ENCODE measurements around the gene PIM3.
A peak's percentile ranks its signal among the peaks of the same experiment; 100 is the strongest.
"Not testable (repeated sequence)": the region's sequence is repeated elsewhere in the genome, so short reads cannot be mapped to it uniquely, and the experiment has no call there.

PIM3 gene

GRCh38 chr22:49969751-49970527 lies 9.4 kb downstream of the PIM3 start:
- Mint-ChIP-seq H3K4me3 (no peak overlapping the region), H3K27me3 (no peaks in the 10 kb centered on the region), H3K9me3 (no peaks in the 10 kb centered on the region), H3K4me1 (ENCODE audit: low read depth) (peaks cover 40% of the 10 kb centered on the region), H3K36me3 (ENCODE audit: low read depth) (peaks cover 9% of the 10 kb centered on the region), H3K27ac (peak overlapping the region; percentile 97)
- peak; percentile 44 for DNase-seq

DNA sequence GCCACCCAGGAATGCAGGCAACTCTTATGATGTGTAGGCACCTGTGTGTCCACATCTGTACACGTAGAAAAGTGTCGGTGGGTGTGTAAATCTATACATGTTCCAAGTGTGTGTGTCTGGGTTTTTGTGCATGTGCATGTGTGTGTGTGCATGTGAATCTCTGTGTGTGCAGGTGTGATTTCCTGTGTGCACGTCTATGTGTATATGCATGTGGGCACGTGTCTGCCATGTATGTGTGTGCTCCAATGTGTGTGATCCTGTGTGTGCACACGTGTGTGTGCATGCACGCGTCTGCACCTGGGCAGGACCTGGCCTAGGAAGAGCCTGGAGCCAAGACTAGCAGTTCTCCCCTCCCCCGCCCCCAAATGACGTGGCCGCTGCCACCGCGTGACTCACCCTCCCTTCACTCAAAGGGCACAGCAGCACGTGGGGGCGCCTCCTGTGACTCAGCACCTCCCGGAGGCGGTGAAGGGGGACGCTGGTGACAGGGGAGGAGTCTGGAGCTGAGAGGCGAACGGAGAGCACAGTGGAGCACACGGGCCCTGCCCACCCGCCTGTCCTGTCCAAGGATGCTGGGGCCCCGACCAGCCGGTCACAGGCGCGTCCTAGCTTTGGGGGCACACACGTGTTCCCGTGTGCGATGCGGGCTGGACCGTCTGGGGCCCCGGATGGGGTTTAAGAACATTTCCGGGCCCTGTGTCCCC lies 10.1 kb downstream of the PIM3 start:
- DNase-seq: peak; percentile 95
- Mint-ChIP-seq H3K27ac (peak overlapping the region; percentile 97), H3K9me3 (no peaks in the 10 kb centered on the region), H3K27me3 (no peaks in the 10 kb centered on the region), H3K4me1 (ENCODE audit: low read depth) (peaks cover 43% of the 10 kb centered on the region), H3K36me3 (ENCODE audit: low read depth) (peaks cover 5% of the 10 kb centered on the region), H3K4me3 (no peak overlapping the region)

GRCh38 chr22:49971232-49972162 lies 10.9 kb downstream of the PIM3 start:
- DNase-seq: no peak
- H3K9me3 Mint-ChIP-seq: no peaks in the 10 kb centered on the region
- H3K27ac Mint-ChIP-seq: peak overlapping the region; percentile 97
- peaks cover 4% of the 10 kb centered on the region for H3K36me3 Mint-ChIP-seq (ENCODE audit: low read depth)
- H3K4me1 Mint-ChIP-seq (ENCODE audit: low read depth): peaks cover 43% of the 10 kb centered on the region
- H3K4me3 Mint-ChIP-seq: no peak overlapping the region
- no peaks in the 10 kb centered on the region for H3K27me3 Mint-ChIP-seq

GRCh38 chr22:49972163-49973017 lies 11.8 kb downstream of the PIM3 start:
- Mint-ChIP-seq H3K36me3 (ENCODE audit: low read depth) (peaks cover 9% of the 10 kb centered on the region), H3K4me1 (ENCODE audit: low read depth) (peaks cover 44% of the 10 kb centered on the region), H3K27me3 (no peaks in the 10 kb centered on the region), H3K4me3 (no peak overlapping the region), H3K9me3 (no peaks in the 10 kb centered on the region), H3K27ac (peak overlapping the region; percentile 65)
- peak; percentile 54 for DNase-seq

DNA sequence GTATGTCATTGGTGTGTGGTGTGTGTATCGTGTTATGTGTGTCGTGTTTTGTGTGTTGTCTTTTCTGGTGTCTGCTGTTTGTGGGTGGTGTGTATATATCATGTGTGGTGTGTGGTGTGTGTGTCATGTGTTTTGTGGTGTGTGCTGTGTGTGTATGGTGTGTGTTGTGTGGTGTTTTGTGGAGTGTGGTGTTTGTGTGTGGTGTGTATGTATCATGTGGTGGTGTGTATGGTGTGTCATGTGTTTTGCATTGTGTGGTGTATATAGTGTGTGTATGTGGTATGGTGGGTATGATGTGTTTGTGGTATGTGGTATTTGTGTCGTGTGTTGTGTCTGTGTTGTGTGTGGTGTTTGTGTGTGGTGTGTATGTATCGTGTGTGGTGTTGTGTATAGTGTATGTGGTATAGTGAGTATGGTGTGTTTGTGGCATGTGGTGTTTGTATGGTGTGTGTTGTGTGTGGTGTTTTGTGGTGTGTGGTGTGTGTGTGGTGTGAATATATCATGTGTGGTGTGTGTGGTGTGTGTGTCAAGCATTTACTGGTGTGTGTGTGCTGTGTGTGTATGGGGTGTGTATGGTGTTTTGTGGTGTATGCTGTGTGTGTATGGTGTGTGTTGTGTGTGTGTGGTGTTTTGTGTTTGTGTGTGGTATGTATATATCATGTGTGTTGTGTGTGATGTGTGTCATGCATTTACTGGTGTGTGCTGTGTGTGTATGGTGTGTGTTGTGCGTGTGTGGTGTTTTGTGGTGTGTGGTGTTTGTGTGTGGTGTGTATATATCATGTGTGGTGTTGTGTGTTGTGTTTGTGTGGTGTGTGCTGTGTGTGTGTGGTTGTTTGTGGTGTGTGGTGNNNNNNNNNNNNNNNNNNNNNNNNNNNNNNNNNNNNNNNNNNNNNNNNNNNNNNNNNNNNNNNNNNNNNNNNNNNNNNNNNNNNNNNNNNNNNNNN lies 12.7 kb downstream of the PIM3 start:
- H3K36me3 Mint-ChIP-seq (ENCODE audit: low read depth): peaks cover 13% of the 10 kb centered on the region
- H3K27me3 Mint-ChIP-seq: no peaks in the 10 kb centered on the region
- no peak overlapping the region for H3K27ac Mint-ChIP-seq
- H3K4me3 Mint-ChIP-seq: no peak overlapping the region
- H3K9me3 Mint-ChIP-seq: peaks cover 2% of the 10 kb centered on the region
- DNase-seq: peak; percentile 28
- peaks cover 40% of the 10 kb centered on the region for H3K4me1 Mint-ChIP-seq (ENCODE audit: low read depth)

GRCh38 chr22:49975543-49976389 lies 15.2 kb downstream of the PIM3 start:
- DNase-seq: peak; percentile 82
- no peaks in the 10 kb centered on the region for H3K27me3 Mint-ChIP-seq
- H3K4me1 Mint-ChIP-seq (ENCODE audit: low read depth): peaks cover 42% of the 10 kb centered on the region
- peaks cover 32% of the 10 kb centered on the region for H3K36me3 Mint-ChIP-seq (ENCODE audit: low read depth)
- peak overlapping the region; percentile 94 for H3K27ac Mint-ChIP-seq
- H3K9me3 Mint-ChIP-seq: peaks cover 12% of the 10 kb centered on the region
- peak overlapping the region; percentile 41 for H3K4me3 Mint-ChIP-seq

DNA sequence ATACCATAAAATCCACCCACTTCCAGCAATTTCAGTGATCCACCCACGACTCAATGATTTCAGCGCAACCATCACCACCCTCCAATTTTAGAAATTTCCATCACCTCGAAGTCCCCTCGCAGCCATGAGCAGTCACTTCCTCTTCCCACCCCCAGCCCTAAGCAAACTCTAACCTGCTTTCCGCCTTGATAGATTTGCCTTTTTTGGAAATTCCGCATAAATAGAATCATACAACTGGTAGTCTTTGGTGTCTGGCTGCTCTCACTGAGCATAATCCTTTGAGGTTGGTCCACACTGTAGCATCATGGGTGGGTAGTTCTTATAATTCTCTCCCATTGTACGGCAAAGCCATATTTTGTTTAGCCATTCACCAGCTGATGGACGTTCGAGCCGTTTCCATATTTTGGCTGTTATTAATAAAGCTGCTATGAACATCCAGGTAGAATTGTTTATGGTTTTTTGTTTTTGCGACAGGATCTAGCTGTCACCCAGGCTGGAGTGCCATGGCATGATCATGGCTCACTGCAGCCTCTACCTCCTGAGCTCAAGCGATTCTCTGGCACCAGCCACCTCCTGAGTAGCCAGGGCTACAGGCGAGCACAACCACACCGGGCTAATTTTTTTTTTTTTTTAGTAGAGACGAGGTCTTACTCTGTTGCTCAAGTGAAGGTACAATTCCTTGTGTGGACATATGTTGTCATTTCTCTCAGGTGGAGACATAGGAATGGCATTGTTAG lies 16.0 kb downstream of the PIM3 start:
- H3K36me3 Mint-ChIP-seq (ENCODE audit: low read depth): peaks cover 33% of the 10 kb centered on the region
- peak; percentile 61 for DNase-seq
- peaks cover 14% of the 10 kb centered on the region for H3K9me3 Mint-ChIP-seq
- H3K4me3 Mint-ChIP-seq: peak overlapping the region; percentile 37
- peaks cover 45% of the 10 kb centered on the region for H3K4me1 Mint-ChIP-seq (ENCODE audit: low read depth)
- peak overlapping the region; percentile 94 for H3K27ac Mint-ChIP-seq
- no peaks in the 10 kb centered on the region for H3K27me3 Mint-ChIP-seq

DNA sequence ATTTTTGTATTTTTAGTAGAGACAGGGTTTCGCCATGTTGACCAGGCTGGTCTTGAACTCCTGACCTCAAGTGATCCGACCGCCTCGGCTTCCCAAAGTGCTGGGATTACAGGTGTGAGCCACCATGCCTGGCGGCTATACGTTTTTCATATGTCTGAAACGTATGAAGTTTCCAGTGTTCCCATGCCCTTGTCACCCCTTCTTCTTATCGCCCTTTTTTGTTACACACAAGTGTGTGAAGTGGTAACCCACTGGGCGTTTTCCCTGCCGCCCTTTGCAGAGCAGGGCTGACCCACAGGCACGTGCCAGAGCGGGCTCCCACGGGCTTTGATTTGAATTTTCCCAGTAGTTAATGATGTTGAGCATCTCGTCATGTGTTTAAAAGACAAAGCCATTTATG lies 17.0 kb downstream of the PIM3 start:
- Mint-ChIP-seq H3K4me1 (ENCODE audit: low read depth) (peaks cover 47% of the 10 kb centered on the region), H3K27me3 (no peaks in the 10 kb centered on the region), H3K36me3 (ENCODE audit: low read depth) (peaks cover 33% of the 10 kb centered on the region), H3K4me3 (no peak overlapping the region), H3K27ac (peak overlapping the region; percentile 47), H3K9me3 (peaks cover 16% of the 10 kb centered on the region)
- peak; percentile 27 for DNase-seq

DNA sequence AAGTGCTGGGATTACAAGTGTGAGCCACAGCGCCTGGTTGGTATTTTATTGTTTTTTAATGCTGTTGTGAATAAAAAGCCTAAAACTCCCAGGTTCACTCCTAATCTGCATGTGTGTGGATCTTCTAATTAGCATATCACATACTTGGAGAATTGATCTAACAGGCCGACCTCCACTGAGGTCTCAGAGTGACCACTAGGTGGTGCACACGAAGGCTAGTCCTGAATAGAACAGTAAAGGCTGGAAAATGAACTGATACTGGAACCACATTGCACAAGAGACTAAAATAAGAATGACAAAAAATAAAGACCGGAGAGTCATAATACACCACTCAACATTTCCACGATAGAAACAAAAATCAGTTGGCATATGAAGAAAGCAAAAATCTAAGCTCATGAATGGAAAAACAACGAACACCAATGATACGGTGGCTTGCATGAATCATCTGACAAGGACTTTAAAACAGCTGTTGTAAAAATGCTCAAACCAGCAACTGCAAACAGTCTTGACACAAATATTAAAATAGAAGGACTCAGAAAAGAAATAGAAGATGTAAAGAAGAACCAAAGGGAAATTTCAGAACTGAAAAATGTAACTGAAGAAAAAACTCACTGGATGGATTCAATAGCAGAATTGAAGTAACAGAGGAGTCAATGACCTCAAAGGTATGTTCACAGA lies 19.2 kb downstream of the PIM3 start:
- H3K4me1 Mint-ChIP-seq (ENCODE audit: low read depth): peaks cover 54% of the 10 kb centered on the region
- peak overlapping the region; percentile 88 for H3K27ac Mint-ChIP-seq
- peak; percentile 50 for DNase-seq
- H3K9me3 Mint-ChIP-seq: peaks cover 17% of the 10 kb centered on the region
- H3K4me3 Mint-ChIP-seq: no peak overlapping the region
- peaks cover 4% of the 10 kb centered on the region for H3K27me3 Mint-ChIP-seq
- H3K36me3 Mint-ChIP-seq (ENCODE audit: low read depth): peaks cover 36% of the 10 kb centered on the region

GRCh38 chr22:49981799-49982198 lies 21.2 kb downstream of the PIM3 start:
- DNase-seq, H3K4me3 Mint-ChIP-seq, H3K27ac Mint-ChIP-seq, H3K27me3 Mint-ChIP-seq: not testable (repeated sequence)
- peaks cover 33% of the 10 kb centered on the region for H3K36me3 Mint-ChIP-seq (ENCODE audit: low read depth)
- H3K9me3 Mint-ChIP-seq: peaks cover 31% of the 10 kb centered on the region
- H3K4me1 Mint-ChIP-seq (ENCODE audit: low read depth): peaks cover 40% of the 10 kb centered on the region

Data from activated T-cell treated with anti-CD3 and anti-CD28 coated beads, Interleukin-2, amount 50 U/mL, for 24 hours (primary cell).